ENCODE measurements around the gene CDH15. TPM values are rescaled to one million over a fixed set of nuclear protein-coding genes. Genes with fewer than 3 reads are reported as not detected.

The CDH15 gene
- total and polyA plus RNA-seq, 2 of the 13 experiments (the other 11 are each of a cell fraction or from before 2014, with no cell fraction given), result 0.74 to 2.2 TPM

GRCh38 chr16:89159066-89159849 is 12.3 kb upstream of the CDH15 start (continued):
- TF ChIP-seq ZBTB10 (CRISPR knock-in tag; IDR thresholded peaks at IDR 0.05; ENCODE audit: borderline replicate concordance), result no peak
- peak; percentile 99 for TF ChIP-seq BCL3 (CRISPR knock-in tag; IDR thresholded peaks at IDR 0.05)
- TF ChIP-seq SRSF4 (IDR thresholded peaks at IDR 0.05; ENCODE audit: low read depth, low read length, poor library complexity, severe bottlenecking), result no peak
- peak; percentile 87 for TF ChIP-seq ZMYM2 (CRISPR knock-in tag; IDR thresholded peaks at IDR 0.05)
- TF ChIP-seq ZMAT5 (CRISPR knock-in tag; IDR thresholded peaks at IDR 0.05; ENCODE audit: borderline replicate concordance, low read depth), result 0 out of 2 replicates have a peak, but pooled peaks have one; percentile 45
- no peak for TF ChIP-seq POLR2G (IDR thresholded peaks at IDR 0.05; ENCODE audit: low read depth, low read length)
- TF ChIP-seq GMEB2 (CRISPR knock-in tag; IDR thresholded peaks at IDR 0.05; ENCODE audit: low read depth), result no peak
- TF ChIP-seq DBP (CRISPR knock-in tag; IDR thresholded peaks at IDR 0.05; ENCODE audit: not compliant biosample characterization), result peak; percentile 25
- TF ChIP-seq EEA1 (CRISPR knock-in tag; IDR thresholded peaks at IDR 0.05; ENCODE audit: borderline replicate concordance), result peak; percentile 58; the same call in 1 of the 2 replicates
- TF ChIP-seq ZNF703 (CRISPR knock-in tag; IDR thresholded peaks at IDR 0.05; ENCODE audit: borderline replicate concordance), result no peak; the same call in 1 of the 2 replicates
- TF ChIP-seq SETDB1 (CRISPR knock-in tag; IDR thresholded peaks at IDR 0.05; ENCODE audit: borderline replicate concordance), result no peak
- peak; percentile 89; the same call in 1 of the 2 replicates for TF ChIP-seq CSRNP1 (CRISPR knock-in tag; IDR thresholded peaks at IDR 0.05)
- TF ChIP-seq ZNF556 (CRISPR knock-in tag; IDR thresholded peaks at IDR 0.05; ENCODE audit: borderline replicate concordance), result peak; percentile 78; the same call in 1 of the 2 replicates
- TF ChIP-seq ZNF773 (CRISPR knock-in tag; IDR thresholded peaks at IDR 0.05; ENCODE audit: borderline replicate concordance), result no peak
- peak; percentile 68; the same call in 1 of the 2 replicates for TF ChIP-seq WIZ (CRISPR knock-in tag; IDR thresholded peaks at IDR 0.05)
- peak; percentile 61; the same call in 1 of the 2 replicates for TF ChIP-seq ZNF441 (CRISPR knock-in tag; IDR thresholded peaks at IDR 0.05; ENCODE audit: borderline replicate concordance)
- TF ChIP-seq MED8 (CRISPR knock-in tag; IDR thresholded peaks at IDR 0.05; ENCODE audit: insufficient replicate concordance), result no peak
